PFSK-1 (cell line): ENCODE measurements around the gene NEK7.

Experiments used
- FOXP2 ChIP-seq: optimal IDR thresholded peaks from 2 replicates; pipeline ENCODE3; 2011; ENCODE audit warnings: borderline replicate concordance, control low read depth, inconsistent platforms; ENCODE audit not compliant: insufficient read depth; ENCODE audit errors: extremely low read length, extremely low read depth
- POLR2AphosphoS5 ChIP-seq: IDR thresholded peaks from 2 replicates; pipeline ENCODE4 v1.6.1; 2012; ENCODE audit warnings: low read depth, mild to moderate bottlenecking, control low read depth, low read length, moderate library complexity
- SIN3A ChIP-seq: IDR thresholded peaks from 2 replicates; pipeline ENCODE4 v1.6.1; 2012; ENCODE audit warnings: mild to moderate bottlenecking, low read length, moderate library complexity, borderline replicate concordance; ENCODE audit not compliant: insufficient read depth
- TAF1 ChIP-seq: IDR thresholded peaks from 2 replicates; pipeline ENCODE4 v1.6.1; 2012; ENCODE audit warnings: low read length, control low read depth, borderline replicate concordance; ENCODE audit not compliant: insufficient read depth
- TF ChIP-seq, protein P1 (sequence below), 2 experiments: IDR thresholded peaks; 2 replicates each; pipeline versions ENCODE4 v1.6.1 to v1.8.0; 2011 to 2012; ENCODE audit warnings: low read depth in 2 of 2, low read length in 2 of 2, control low read depth in 1 of 2, inconsistent platforms in 1 of 2, mild to moderate bottlenecking in 1 of 2, moderate library complexity in 1 of 2; ENCODE audit not compliant: insufficient read depth in 1 of 2

NEK7 gene

DNA sequence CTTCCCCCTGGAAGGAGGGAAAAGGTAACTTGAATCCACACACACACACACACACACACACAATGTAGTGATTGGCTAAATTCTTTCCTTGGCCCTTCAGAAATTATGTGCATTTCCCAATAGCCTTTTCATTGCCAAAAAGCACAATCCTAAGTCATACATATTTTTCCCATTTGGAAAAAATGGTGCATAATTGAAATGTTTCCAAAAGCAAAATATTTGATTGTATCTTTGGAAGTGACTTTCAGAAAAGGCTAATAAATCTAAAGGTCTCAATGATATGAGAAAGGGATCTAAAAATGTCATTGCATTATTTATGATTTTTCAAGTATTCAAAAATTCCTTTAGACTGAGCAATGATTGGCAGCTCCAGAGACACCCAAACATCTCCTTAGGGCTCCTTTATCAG lies 43.5 kb upstream of the NEK7 start:
- no peak for TF ChIP-seq SIN3A
- TF ChIP-seq, protein P1, sequence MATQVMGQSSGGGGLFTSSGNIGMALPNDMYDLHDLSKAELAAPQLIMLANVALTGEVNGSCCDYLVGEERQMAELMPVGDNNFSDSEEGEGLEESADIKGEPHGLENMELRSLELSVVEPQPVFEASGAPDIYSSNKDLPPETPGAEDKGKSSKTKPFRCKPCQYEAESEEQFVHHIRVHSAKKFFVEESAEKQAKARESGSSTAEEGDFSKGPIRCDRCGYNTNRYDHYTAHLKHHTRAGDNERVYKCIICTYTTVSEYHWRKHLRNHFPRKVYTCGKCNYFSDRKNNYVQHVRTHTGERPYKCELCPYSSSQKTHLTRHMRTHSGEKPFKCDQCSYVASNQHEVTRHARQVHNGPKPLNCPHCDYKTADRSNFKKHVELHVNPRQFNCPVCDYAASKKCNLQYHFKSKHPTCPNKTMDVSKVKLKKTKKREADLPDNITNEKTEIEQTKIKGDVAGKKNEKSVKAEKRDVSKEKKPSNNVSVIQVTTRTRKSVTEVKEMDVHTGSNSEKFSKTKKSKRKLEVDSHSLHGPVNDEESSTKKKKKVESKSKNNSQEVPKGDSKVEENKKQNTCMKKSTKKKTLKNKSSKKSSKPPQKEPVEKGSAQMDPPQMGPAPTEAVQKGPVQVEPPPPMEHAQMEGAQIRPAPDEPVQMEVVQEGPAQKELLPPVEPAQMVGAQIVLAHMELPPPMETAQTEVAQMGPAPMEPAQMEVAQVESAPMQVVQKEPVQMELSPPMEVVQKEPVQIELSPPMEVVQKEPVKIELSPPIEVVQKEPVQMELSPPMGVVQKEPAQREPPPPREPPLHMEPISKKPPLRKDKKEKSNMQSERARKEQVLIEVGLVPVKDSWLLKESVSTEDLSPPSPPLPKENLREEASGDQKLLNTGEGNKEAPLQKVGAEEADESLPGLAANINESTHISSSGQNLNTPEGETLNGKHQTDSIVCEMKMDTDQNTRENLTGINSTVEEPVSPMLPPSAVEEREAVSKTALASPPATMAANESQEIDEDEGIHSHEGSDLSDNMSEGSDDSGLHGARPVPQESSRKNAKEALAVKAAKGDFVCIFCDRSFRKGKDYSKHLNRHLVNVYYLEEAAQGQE (IDR thresholded peaks at IDR 0.05; ENCODE audit: insufficient read depth in 1 of 2, low read depth in 2 of 2, low read length in 2 of 2), result no peak
- no peak for TF ChIP-seq TAF1
- TF ChIP-seq FOXP2, result no peak
- no peak for TF ChIP-seq POLR2AphosphoS5

DNA sequence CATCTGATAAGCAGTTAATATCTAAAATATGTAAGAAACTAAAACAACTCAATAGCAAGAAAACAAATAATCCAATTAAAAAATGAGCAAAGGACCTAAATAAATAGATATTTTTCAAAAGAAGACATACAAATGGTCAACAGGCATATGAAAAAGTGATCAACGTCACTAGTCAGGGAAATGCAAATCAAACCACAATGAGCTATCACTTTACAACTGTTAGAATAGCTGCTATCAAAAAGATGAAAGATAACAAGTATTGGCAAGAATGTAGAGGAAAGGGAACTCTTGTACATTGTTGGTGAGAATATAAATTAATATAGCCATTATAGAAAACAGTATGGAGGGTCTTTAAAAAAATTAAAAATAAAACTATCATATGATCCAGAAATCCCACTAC lies 40.7 kb upstream of the NEK7 start:
- TF ChIP-seq TAF1 (no peak), SIN3A (no peak), POLR2AphosphoS5 (no peak)

DNA sequence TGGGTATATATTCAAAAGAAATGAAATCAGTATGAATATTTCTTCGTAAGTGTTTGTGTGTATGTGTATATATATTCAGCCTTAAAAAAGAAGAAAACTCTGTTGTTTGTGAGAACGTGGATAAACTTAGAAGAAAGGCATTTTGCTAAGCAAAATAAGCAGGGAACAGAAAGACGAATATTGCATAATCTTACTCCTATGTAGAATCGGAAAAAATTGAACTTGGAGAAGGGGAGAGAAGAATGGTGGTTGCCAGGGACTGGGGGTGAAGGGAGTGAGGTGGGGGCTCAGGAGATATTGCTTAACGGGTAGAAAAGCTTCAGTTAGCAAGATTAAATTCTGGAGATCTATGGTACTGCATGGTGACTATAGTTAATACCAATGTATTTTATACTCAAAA lies 40.3 kb upstream of the NEK7 start:
- TF ChIP-seq SIN3A (no peak), FOXP2 (no peak), TAF1 (no peak), POLR2AphosphoS5 (no peak)
- TF ChIP-seq, protein P1 (IDR thresholded peaks at IDR 0.05; ENCODE audit: insufficient read depth in 1 of 2, low read depth in 2 of 2, low read length in 2 of 2), result no peak

DNA sequence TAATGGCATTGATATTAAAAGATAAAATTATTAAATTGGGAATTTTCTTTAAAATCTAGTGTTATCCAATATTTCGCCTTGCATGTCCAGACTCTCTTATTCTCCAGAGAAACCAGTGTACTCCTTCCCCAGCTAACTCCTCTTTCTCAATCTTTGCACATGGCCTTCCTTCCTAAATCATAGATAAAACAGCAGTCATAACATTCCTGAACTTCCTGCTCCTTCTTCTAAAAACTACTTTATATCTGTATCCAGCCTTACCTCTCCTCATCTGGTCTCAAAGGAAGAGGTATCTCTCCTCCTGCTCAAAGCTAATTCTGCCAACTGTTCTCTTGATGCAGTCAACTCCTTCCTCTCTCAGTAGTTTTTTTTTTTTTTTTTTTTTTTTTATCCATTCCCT lies 39.5 kb upstream of the NEK7 start:
- TF ChIP-seq, protein P1 (IDR thresholded peaks at IDR 0.05; ENCODE audit: insufficient read depth in 1 of 2, low read depth in 2 of 2, low read length in 2 of 2), result no peak
- TF ChIP-seq SIN3A (no peak), TAF1 (no peak), POLR2AphosphoS5 (no peak), FOXP2 (no peak)

DNA sequence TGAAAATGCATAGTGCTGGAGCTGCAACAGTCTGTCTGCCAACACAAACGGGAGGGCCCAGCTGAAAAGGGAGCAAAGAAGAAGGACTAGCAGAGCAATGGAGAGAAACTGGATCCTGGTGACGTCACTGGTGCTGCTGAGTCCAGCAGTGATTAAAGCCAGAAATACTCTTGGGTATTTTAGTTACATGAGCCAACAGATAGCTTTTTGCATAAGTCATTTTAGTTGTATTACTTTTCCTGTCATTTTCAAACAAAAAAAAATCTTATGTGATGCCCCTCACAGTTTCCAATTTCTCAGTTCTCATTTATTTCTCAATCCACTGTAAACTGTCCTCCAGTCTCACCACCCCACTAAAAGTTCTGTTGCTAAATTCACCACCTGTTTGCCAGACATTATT lies 38.7 kb upstream of the NEK7 start:
- TF ChIP-seq TAF1, result no peak
- TF ChIP-seq POLR2AphosphoS5, result peak; percentile 26
- no peak for TF ChIP-seq FOXP2

DNA sequence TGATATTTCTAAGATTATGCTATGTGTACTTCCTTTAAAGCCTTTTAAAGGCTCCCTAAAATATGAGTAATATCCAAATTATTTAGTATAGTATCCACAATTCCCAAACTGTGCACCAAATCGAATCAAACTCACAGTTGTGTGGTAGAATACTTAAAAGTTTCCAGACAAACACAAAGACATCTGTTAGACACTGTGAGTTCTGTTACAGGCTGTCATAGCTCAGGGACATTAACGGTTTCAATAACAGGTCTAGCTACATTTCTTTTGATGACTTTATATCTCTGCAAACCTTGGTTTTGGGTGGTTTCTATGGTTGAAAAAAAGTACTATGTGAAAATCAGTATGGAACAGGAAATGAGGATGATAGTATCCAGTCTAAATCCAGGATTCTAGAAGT lies 36.9 kb upstream of the NEK7 start:
- TF ChIP-seq TAF1 (no peak), FOXP2 (no peak), POLR2AphosphoS5 (no peak), SIN3A (no peak)
- TF ChIP-seq, protein P1 (IDR thresholded peaks at IDR 0.05; ENCODE audit: insufficient read depth in 1 of 2, low read depth in 2 of 2, low read length in 2 of 2), result no peak
